ENCODE measurements around the gene IMMP2L.

IMMP2L gene

GRCh38 chr7:111210996-111211395, 351.3 kb downstream of the IMMP2L start:
- peak; percentile 76 for DNase-seq

GRCh38 chr7:111210043-111210442, 352.2 kb downstream of the IMMP2L start:
- no peak for DNase-seq

GRCh38 chr7:111205251-111205650, 357.0 kb downstream of the IMMP2L start:
- DNase-seq, result no peak

- DNase-seq, result no peak
Measured at GRCh38 chr7:111202321-111202720, 360.0 kb downstream of the IMMP2L start.

DNA sequence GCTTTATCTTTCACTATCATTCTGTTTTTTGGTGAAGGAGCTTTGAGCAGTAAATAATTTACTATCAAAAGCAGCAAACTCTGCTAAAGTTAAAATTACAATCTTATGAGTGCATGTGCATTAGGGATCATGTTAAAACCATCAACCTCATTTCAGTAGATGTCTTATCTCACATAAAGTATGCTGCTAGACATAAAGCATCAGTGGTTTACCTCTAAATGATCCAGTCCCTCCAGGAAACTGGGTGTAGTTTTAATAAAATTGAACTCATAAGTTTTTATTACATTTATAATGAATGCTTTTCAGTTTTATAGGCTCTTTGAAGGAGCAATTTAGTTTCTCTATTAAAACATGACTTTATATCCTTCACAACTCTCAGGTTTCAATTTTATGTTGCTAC, 362.6 kb downstream of the IMMP2L start:
- DNase-seq, result peak; percentile 8

DNA sequence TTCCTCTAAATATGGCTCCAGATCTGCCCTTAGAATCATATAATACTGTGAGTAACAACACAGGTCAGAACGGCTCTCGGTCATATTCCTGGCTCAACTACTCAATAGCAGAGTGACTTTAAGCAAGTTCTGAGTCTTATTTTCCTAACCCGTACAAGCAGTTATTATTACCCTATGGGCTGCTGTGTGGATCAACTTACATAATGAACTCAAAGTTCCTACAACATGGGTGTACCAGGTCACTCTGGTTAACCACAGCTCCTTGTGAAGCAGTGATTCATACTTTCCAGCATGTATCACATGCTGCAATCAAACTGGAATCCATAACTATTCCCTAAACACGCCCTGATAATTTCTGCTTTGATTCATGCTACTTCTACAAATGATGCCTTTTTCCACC, 364.0 kb downstream of the IMMP2L start:
- DNase-seq, result peak; percentile 99

DNA sequence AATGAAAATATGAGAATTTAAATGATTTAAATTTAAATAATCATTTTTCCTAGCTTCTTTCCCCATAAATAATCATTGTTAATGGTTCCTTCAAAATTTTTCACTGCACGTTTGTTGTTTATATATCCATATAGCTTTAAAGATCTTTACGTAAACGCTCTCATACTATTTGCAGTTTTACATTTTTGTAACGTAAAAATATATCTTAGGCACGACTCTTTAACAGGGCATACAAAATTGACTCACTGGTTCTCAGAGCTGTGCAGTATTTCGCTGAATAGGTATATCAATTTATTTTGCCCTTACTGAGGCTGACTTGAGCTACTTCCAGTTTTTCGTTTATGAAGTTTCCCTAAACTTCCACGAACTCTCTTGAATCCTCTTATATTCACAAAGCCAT, 365.6 kb downstream of the IMMP2L start:
- no peak for DNase-seq

DNA sequence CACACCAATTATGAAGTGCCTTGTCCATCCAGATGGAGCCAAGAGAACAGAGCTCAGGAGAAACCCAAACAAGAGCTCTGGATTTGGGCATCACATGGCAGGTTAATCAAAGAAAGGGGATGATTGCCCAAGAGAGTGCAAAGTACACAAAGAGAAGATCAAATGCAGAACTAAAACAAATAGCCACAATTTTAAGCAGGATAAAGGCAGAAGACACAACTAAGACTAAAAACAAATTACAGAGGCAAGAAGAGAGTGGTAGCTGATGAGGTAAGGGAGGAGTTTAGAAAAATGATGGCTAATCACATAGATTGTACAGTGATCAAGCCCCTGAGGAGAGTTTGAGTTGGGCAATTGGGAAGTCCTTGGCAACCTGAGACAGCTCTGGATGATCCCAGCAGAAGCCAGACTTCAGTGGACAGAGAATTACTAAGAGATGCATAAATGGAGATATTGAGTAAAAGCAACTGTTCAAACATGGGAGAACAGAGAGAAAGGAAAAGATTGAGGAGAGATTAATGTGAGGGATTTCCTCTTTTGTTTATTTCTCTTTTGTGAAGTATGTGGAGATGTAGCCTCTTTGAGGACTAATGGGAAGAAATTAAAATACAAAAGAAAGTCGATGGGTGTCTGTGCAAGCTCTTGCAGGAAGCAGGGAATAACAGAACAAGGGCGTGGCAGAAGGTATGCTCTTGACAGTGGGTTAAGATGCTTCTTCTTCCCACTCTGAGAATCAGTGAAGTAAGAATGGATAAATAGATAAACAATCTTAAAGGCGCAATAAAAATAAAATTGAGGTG, 369.5 kb downstream of the IMMP2L start:
- no peak for DNase-seq

DNA sequence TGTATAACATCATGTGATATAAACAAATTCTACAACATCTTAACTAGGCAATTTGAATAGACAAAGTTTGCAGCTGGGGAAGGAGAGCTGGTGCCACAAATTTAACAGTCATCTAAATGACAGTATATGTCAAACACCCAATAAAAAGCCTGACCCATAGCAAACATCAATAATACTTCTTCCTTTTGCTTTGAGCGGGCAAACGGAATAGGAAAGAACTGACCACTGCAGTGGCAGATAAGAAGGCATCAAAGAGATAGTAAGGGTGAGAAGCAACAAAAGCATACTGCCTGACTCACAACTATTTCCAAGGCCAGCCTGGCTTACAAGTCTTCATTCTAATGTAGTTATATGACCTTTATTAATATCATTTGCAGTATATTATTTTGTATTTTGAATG, 371.5 kb downstream of the IMMP2L start:
- no peak for DNase-seq

- DNase-seq, result no peak
Measured at GRCh38 chr7:111184987-111185386, 377.3 kb downstream of the IMMP2L start.

GRCh38 chr7:111183321-111183720, 379.0 kb downstream of the IMMP2L start:
- no peak for DNase-seq

- DNase-seq, result no peak
Measured at GRCh38 chr7:111180338-111180737, 382.0 kb downstream of the IMMP2L start.

GRCh38 chr7:111175908-111176441, 386.3 kb downstream of the IMMP2L start:
- no peak for DNase-seq

DNA sequence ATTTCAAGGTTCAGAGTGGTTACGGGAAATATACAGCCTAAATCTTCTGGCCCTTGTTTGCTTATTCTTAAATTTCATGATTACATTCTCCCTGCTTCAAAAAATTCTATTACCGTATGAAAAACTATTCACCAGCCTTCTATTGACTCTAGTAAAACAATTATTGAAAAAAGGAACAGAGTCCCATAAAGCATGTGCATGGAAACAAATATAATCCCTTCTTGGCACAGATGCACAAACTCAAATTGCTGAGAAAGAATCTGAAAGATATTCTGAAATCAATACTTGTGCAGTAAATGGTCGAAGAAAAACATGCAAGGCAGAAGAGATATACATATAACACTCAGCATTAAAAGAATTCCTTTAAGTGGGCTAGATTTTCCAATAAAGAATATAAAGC, 387.8 kb downstream of the IMMP2L start:
- no peak for DNase-seq

- no peak for DNase-seq
Measured at GRCh38 chr7:111173990-111174389, 388.3 kb downstream of the IMMP2L start.

- no peak for DNase-seq
Measured at GRCh38 chr7:111173528-111173927, 388.8 kb downstream of the IMMP2L start.

GRCh38 chr7:111172564-111173257, 389.6 kb downstream of the IMMP2L start:
- DNase-seq, result no peak

DNA sequence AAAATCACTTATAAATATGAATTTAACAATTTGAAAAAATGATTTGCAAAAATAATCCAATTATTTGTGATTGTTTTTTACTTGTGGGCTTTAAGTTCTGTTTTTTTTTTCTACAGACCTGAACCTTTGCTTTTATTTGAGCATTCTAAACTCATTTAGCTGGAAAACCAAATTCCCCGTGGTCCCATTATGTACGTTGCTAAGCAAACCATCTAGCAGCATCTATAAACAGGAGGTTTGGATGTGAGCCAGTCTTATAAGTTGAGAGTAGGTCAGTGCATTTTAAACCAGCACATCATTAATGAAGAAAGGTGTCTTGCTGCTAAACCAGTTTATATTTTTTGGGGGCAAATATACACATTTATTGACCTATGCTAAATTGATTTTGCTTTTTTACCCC, 394.1 kb downstream of the IMMP2L start:
- peak; percentile 55 for DNase-seq

DNA sequence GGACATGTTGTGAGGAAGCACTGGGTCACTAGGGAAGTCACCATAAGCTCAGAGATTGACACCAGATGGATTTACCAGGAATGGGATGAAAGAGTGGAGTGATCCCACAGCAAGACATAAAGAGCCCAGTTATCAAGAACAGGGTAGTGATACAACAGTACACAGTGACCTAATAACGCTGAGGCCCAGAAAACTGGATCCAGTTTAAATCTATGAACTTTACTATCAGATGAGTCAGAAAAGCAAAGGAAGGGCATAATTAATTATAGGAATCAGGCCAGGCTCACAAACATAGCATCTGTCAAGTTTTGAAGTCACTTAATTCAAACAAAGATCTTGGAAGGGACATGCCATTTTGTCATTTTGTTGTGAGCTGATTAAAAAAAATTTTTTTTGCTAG, 397.9 kb downstream of the IMMP2L start:
- no peak for DNase-seq

- no peak for DNase-seq
Measured at GRCh38 chr7:111162692-111163091, 399.6 kb downstream of the IMMP2L start.

- DNase-seq, result no peak
Measured at GRCh38 chr7:111160297-111160696, 402.0 kb downstream of the IMMP2L start.

DNA sequence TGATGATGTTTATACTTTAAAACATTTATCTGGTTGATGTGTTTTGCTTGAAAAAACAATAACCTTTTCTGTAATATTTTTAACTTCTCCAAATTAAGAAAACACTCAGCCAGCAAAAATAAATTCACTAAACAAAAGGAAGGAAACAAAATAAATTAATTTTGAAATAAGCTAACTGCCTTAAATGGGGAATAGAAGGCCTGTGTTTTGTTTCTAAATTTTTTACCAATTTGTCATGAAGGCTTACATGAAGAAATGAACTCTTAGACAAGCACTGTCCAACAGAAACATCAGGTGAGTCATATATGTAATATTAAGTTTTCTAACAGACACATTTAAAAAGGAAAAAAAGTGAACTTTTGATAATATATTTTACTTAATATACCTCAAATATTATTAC, 402.9 kb downstream of the IMMP2L start:
- peak; percentile 59 for DNase-seq

GRCh38 chr7:111150709-111151108, 411.6 kb downstream of the IMMP2L start:
- no peak for DNase-seq
